ENCODE data around the gene TMEM247.
A peak's percentile ranks its signal among the peaks of the same experiment; 100 is the strongest.
"Not testable (repeated sequence)": the region's sequence is repeated elsewhere in the genome, so short reads cannot be mapped to it uniquely, and the experiment has no call there.

The TMEM247 gene

DNA sequence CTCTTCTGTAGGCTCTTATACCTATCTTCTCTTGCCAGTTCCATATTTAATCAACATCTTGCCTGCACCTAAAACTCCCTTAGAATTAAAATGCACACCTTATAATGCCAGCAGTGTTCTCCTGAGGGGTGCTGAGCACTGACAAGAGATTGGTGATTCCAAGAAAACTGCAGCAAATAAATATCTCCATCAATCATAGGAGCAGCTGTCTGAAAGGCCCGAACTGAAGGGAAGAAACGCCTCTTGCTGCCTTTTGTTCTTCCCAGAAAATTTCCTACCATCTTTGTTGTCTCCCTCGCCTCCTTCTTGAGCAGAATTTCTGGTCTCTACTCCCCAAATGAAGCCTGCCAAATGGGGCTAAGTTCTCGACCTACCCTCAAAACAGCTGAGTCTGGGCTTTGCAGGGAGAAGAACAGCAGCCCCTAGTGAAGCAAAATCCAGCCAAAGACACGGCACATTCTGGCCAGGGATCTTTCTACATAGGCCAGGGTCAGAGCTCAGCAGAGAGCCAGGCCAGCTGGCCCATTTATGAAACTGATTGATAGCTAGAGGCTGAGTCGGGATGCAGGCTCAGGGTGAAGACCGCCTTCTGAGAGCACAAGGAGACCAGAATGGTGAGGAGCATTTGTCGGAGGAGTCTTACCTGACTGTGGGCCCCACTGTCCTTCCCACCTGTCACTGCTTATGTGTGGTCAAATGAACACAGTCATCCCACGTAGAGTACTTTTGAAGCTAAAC, 20.4 kb upstream of the TMEM247 start:
- no peak for DNase-seq (ENCODE audit: low spot score)

DNA sequence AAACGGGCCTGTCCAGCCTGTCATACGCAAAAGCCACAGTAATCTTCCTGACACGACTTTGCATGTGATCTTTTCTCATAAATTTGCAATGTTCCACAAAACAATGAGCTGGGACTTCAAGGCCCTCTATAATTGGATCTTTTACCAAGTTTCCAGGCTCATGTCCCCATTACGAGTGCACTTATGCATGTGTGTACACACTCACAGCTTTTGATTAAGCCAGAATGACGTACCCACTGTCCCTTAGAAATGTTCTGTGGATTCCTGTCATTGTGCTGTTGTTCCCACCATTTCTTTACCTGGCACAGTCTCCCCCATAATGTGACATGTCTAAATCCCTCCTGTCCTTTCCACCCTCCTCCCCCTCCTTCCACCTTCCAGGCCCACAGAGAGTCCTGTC, 19.7 kb upstream of the TMEM247 start:
- no peak for DNase-seq (ENCODE audit: low spot score)

DNA sequence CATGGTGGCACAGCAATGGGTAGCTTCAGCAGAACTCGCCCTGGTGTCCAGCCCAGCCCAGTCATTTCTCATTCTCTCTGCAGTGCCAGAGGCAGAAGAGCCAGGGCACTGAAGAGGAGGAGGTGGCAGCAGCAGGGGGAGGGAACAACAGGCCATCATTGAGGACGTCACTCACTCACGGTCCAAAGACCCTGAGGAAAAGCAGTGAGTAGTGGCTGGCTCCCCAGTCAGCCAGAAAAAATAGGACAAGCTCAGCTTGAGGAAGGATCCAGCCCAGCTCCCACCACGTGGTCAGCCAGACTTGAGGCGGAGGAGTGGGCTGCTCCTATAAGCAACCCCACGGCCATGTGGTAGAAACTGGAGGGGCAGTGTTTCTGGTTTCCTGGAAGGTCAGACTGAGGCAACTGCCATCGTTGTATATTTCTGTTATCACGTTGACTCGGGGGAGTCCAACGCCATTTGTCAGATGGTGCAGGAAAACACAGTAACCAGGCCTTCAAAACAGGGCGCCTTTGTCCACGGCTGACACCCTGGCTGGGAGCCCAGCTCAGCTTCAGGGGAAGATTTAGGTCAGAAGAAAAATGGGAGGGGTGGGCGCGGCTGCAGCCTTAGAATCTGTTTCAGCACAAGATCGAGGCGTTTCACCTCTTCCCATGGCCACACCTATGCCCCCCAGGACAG, 19.0 kb upstream of the TMEM247 start:
- no peak for DNase-seq (ENCODE audit: low spot score)

DNA sequence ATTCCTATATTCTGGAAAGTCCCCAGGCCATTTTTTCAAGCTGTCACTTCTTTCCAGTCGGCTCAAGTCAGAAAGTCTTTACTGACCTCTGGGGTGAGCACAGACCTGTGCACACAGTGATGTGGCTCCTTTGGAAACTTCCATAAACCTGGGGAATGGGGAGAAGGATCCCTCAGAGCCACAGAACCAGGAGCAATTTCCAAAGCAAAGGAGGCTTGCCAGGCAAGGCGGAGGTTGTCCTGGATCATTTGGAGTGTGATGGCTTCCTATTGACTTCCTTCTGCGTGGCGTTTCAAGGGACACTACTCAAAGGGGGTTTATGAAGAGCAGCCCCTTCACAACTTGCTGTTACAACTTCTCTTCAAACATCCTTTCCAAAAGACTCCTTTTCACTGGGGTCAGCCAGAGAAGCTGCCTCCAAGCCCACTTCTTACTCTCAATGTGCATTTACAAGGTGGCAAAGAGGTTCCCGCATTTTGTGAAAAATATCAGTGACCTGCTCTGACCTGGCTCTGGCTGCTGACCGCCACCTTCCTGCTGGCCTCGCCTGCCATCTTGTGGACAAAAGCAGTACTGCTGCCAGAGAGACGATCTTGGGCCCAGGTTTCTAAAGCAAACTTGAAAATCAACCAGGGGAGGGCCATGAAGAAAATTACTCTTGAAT, 18.2 kb upstream of the TMEM247 start:
- DNase-seq (ENCODE audit: low spot score) = peak; percentile 64

DNA sequence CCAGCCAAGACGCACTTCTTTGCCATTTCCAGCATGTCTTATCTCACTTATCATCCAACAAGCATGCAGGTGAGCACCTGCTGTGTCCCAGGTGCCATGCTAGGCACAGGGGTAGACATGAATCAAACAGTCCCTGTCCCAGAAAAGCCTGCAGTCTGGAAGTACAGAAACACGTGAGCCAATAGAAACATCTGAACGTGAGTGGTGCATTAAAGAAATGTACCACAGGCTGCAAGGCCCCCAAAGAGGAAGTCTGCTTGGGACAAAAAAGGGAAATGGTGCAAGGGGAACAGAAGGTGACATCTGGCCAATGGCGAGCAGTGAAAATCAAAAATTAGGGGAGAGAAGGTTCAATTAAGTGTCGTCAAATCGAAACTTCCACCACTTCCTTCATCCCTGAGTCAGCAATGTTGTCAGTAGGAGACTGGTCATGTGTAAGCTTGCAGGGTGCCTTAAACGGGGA, 17.6 kb upstream of the TMEM247 start:
- DNase-seq (ENCODE audit: low spot score) = peak; percentile 58

DNA sequence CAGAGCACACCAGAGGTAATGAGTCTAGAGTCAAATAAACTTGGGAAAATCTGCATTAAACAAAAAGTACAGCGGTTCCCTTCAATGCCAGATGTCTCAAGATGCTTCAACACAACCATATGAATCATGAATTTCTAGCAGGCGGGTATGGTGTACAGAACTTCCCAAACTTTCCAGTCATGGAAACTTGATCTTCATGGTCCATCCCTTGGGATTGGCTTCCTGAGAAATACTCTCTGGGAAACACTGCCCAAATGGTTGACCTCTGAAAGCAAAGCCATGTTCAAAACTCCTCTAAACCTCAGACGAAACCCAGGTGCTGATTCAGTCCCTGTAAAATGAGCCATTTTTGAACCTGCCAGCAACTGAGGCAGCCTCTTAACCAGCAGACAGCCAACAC, 16.4 kb upstream of the TMEM247 start:
- DNase-seq (ENCODE audit: low spot score) = no peak

DNA sequence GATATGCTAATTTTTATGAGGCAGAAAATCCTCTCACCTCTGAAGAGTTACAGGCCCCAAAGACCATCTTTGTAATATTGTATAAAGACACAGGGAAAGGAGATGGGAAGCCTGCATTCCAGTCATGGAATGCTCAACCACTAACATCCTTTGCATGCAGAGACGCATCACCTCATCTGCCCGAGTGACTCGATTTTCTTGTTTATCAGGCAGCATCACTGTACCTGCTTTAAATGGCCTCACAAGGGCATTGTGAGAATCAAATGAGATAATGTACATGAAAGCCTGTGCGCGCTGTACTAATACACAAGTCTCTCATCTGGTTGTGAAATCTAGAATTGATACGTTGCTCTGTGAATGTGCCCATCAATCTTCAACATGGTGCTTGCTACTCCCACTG, 10.2 kb upstream of the TMEM247 start:
- DNase-seq (ENCODE audit: low spot score) = no peak

DNA sequence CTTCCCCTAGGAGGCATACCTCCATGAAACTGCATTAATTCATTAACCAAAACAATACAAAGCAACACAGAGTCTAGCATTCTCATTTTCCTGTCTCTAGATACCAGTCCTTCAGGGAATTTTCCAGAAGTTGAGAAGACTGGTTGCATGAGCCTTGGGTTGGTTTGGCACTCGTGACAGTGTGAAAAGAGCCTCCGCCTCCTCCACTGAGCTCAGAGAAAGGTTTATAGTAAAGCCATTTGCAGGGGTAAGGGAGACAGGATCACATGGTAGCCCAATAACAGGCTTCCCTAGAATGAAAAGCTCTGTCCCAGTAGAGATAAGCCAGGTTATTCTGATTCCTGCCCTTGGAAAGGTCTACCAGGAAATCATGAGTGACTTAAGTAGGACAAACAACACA, 9.7 kb upstream of the TMEM247 start:
- no peak for DNase-seq (ENCODE audit: low spot score)

DNA sequence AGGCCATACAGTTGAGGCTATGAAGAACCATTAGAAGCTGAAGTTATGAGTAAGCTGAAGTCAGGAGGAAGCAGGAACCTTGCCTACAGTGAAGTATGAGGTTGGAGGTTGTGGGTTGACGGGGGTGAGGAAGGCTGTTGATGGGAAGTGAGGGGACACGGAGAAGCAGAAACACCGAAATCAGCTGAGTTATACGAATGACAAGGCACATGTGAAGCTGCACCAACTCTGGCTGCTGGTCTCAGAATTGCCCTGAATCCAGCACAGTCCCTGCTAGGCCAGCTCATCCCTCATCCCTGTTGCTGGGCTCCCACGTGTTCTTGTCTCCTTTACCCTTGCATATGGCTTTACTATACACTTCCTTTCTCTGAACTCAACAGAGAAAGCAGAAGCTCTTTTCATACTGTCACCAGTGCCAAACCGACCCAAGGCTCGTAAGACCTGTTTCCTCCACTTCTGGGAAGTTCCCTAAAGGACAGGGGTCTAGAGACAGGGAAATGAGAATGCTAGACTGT, 9.2 kb upstream of the TMEM247 start:
- no peak for DNase-seq (ENCODE audit: low spot score)

DNA sequence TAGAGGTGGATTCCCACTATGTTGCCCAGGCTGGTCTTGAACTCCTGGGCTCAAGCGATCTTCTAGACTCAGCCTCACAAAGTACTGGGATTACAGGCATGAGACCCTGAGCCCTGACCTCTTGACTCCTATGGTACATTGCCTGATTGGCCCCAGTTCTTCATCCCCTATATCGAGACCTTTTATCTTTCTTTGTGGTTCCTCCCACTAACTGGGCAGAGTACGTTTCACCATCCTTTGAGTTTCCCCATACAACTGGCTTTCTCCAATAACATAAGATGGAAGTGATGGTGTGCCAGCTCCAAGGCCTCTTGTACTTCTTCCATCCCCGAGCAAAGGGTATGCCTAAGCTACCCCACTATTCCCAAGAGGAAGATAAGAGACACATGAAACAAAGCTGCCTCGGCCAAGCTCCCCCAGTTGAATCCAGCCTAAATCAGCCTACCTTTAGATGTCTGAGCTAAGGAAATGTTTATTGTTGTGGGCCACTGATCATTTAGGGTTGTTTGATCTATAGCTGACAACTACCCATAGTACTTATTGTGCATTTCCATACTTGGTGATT, 8.3 kb upstream of the TMEM247 start:
- no peak for DNase-seq (ENCODE audit: low spot score)

DNA sequence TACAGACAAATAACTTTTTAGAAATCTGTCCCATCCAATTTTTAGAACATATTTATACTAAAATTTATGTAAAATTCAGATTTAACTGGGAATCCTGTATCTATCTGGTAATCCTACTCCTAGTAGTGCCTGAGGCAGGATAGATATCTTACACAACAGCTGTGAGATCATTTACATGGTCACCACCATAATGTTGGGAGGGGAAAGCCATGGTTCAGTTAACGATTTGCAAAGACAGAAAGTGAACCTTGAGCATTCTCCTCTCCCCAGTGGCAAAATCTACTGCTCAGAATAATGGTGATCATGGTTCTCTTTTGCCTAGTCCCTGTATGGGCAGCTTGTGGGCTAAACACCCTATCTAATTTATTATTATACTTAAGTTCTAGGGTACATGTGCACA, 7.7 kb upstream of the TMEM247 start:
- DNase-seq (ENCODE audit: low spot score) = no peak

DNA sequence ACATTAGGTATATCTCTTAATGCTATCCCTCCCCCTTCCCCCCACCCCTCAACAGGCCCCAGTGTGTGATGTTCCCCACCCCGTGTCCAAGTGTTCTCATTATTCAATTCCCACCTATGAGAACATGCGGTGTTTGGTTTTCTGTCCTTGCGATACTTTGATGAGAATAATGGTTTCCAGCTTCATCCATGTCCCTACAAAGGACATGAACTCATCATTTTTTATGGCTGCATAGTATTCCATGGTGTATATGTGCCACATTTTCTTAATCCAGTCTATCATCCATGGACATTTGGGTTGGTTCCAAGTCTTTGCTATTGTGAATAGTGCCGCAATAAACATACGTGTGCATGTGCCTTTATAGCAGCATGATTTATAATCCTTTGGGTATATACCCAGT, 7.2 kb upstream of the TMEM247 start:
- DNase-seq (ENCODE audit: low spot score) = not testable (repeated sequence)

DNA sequence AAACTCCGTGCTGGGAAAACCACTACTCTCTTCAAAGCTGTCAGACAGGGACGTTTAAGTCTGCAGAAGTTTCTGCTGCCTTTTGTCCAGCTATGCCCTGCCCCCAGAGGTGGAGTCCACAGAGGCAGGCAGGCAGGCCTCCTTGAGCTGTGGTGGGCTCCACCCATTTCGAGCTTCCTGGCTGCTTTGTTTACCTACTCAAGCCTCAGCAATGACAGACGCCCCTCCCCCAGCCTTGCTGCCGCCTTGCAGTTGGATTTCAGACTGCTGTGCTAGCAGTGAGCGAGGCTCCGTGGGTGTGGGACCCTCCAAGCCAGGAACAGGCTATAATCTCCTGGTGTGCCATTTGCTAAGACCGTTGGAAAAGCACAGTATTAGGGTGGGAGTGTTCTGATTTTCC, 1.9 kb upstream of the TMEM247 start:
- DNase-seq (ENCODE audit: low spot score) = not testable (repeated sequence)

DNA sequence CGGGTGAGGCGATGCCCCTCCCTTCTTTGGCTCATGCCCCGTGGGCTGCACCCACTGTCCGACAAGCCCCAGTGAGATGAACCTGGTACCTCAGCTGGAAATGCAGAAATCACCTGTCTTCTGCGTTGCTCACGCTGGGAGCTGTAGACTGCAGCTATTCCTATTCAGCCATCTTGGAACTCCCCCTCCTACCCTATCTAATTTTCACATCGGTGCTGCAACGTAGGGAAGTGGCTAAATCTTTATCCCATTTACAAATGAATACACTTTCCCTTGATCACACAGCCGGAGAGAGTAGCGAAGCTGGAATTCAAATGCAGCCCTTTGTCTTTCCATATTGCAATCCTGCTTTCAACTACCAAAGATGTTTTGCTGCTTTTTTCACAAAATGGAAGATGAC, 1.4 kb upstream of the TMEM247 start:
- no peak for DNase-seq (ENCODE audit: low spot score)

DNA sequence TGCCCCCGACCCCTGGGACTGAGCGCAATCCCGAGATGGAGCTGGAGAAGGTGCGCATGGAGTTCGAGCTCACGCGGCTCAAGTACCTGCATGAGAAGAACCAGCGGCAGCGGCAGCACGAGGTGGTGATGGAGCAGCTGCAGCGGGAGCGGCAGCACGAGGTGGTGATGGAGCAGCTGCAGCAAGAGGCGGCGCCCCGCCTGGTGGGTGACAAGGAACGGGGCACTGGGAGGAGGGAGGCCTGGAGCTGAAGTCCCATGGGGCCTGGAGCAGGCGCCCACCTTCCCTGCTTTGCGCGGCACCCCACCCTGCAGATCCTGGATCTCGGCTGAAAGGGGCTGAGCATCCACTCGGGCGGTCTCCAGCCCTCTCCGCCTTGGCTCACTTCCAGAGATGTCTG, 1.2 kb downstream of the TMEM247 start:
- no peak for DNase-seq (ENCODE audit: low spot score)

DNA sequence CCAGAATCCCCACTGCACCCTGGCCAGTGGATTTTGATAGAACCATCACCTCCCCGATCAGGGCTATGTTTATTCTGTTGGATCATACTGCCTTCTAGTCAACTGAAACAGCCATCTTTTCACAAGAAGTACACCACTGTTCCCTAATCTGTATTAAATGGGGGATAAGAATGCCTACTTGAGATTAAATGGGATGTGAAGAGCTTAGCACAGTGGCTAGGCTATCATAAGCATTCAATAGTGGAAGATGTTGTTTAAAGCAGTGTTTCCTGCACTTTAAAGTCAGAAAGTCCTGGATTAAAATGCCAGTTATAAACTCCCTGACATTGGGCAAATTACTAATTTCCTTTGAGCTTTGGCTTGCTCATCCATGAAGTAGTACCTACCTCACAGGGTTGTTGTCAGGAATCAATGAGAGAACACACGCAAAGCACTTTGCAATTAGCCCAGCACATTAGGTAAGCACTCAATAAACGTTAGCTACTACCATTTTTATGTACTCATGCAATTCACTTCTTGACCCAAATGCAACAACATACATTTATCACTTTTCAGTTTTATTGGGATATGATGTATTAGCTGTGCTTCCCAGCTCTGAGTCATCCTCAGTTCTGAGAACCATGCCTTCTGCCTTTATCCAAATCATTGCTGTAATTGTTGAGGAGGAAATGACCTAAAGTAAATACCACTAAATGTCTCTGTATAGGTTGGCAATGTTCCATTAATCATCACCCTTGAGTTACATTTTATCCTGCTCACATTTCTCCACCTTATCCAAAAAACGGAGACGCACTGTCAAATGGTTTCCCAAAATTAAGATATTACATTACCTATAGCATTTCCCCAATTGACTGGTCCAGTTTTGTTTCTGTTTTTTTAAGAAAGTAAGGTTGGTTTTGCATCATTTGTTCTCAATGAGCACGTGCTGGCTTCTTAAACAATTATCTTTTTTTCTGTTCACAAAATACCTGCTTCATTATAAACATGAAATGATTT, 2.1 kb downstream of the TMEM247 start:
- DNase-seq (ENCODE audit: low spot score) = no peak

DNA sequence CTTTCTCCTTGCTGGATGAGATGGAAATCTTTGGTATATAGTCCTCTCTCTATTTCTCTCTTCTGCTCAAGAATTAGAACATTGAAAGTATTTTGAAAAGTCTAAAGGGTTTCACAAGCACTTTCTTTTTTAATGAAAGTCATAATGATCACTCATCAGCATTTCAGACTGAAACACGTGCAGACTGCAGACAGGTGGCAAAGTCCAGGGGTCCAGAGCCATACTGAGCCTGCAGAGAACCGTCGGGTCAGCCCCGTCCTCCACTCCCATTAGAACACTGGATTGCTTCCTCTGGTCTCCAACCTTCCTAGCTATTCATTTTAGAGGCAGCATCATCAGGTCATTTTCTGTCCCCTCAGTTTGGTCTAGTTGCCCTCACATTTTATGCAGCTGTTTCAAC, 3.1 kb downstream of the TMEM247 start:
- DNase-seq (ENCODE audit: low spot score) = no peak

DNA sequence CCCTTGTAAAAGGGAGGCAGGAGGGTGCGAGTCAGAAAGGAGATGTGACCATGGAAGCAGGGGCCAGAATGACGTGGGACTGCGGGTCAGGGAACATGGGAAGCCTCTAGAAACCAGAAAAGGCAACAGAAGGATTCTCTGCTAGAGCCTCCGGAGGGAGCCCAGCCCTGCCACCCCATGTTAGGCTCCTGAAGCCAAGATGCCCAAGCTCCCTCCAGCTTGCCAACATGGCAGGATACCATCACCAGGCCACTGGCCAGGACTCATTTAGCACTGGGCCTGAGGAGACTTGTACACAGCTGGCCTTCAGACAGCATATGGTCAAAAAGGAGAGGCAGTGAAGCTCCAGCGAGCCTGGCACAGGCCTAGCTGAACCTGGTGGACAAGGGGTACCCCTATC, 5.6 kb downstream of the TMEM247 start:
- no peak for DNase-seq (ENCODE audit: low spot score)

DNA sequence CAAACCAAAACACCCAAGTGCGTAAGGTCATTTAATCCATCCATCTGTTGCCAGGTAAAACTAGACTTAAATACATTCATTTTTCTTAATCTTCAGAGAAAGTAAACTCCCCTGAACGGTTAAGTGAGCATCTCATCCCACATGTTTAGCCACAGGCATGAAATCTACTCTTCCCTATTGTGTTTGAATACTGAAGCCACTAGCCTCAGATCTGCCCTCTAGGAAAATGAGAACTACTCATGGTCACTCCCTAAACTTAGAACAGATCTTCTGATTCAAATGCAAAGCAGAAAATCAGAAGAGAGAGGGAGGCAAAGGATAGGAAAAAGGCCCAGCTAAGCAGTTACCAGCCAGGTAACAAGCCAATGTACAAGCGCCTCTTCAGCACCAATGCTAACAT, 7.1 kb downstream of the TMEM247 start:
- DNase-seq (ENCODE audit: low spot score) = no peak

DNA sequence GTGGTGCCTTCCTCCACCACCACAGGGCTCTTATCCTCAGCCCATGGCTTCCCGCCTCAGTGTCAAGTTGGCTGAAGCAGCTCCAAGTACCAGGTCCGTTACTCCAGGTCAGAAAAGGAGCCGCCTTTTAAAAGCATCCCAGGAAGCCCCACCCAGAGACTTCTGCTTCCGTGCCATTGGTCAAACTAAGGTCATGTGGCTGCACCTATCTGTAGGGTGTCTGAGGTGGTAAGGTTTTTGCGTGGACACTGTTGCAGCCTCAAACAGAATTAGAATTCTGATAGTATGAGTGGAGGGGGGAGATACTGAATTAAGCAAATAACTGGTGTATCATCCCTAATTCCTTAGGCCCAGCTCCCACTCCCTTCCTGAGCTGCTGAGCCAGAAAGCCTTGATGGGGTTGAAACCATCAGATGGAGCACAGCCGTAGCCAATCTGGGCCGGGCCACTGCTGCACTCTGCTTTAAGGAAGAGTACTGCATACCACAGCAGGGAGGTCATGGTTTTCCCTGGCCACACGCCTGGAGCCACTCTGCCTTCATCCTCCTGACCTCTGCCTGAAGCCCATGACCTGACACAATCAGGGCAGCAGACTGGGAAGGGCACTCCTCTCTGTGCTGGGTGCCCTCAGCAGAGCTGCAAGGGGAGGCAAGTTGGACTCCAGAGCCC, 8.4 kb downstream of the TMEM247 start:
- DNase-seq (ENCODE audit: low spot score) = no peak

DNA sequence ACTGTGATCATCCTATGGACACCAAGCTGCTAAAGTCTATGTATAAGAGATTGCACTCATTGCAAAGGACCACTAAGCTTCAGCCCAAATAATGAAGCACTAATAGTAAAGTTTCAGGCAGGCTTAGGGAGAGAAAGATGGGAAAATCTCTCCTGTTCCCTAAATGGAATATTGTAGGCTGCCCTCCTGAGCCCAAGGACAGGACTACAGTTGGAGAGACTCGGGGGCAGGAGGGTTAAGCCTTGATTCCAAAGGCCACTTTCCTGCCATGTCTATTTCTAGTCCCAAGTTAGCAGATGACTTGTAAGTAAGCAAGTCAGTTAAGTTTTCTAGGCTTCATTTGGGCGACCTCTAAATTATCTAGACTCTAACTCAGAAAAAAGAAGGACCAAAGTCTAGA, 9.0 kb downstream of the TMEM247 start:
- DNase-seq (ENCODE audit: low spot score) = no peak
